Activated CD4-positive, alpha-beta T cell treated with anti-CD3 and anti-CD28 coated beads, Interleukin-2, amount 50 U/mL, for 48 hours (primary cell): ENCODE results near the gene GTF2H2.
"Not testable (repeated sequence)": the region's sequence is repeated elsewhere in the genome, so short reads cannot be mapped to it uniquely, and the experiment has no call there.

ENCODE experiments used
- DNase-seq, 2 experiments: peaks; one replicate each; pipeline ENCODE4 v3.0.0-alpha.2; 2020

Gene GTF2H2

DNA sequence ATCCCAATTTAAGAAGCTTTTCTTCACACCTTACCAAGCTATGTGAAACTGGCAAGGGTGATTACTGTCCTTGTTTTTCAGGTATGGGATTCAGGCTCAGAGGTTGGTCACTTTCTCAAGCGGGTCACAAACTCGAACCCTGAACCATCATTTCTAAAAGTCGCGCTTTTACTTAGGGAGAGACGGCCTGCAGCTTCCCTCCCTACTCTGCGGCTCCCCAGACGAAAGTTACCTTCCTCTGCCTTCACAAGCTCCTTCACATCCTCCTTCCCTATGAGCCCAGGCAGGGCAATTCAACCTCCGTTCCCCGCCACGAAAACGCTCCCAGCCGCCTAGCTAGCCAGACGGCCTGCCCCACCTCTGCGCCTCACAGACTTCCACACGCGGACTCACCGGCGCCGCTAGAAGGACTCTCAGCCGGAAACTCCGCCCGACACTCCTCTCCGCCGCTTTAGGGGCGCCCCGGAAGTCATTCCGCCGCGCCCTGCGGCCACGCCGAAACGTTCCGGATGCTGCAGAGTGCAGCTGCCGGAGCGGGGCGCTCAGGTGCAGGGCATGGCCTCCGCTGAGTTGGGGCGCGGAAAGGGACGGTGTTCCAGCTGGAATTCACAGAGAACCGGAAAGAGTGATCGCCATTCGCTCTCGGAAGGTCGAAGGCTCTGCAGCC lies at the start of gene GTF2H2:
GTF2H2 (minus strand) TSS at position 415 of the 667 bp plus-strand sequence. CDS start 4,913 bp downstream, outside the sequence.
- not testable (repeated sequence) for DNase-seq

DNA sequence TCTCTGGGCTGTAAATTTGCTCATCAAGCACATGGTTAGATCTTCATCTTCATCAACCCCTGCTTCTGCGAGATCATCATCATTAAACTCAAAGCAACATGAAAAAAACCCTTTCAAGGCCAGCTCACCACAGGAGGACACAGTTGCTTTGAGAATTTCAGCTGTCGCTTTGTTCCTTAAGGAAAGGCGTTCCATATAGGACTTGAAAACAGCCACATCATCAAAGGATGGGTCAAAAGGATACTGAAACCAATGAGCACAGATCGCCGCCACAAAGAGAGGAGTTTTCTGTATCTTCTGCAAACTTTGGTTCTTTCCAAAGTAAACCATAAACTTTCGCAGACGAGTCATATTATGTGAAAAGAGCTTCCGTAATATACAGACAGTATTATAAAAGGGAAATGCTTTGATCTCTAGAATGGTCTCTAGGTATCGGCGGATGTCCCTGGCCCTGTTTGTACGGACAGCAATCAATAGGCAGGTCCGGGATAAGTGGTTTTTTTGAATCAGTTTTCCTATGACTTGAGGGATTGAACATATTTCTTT lies 42.3 kb upstream of the GTF2H2 start:
- DNase-seq = not testable (repeated sequence)

GRCh38 chr5:71099996-71100395 lies 32.5 kb upstream of the GTF2H2 start:
- DNase-seq = not testable (repeated sequence)

GRCh38 chr5:71097930-71098203 lies 30.4 kb upstream of the GTF2H2 start:
- not testable (repeated sequence) for DNase-seq

GRCh38 chr5:71097173-71097929 lies 29.9 kb upstream of the GTF2H2 start:
- DNase-seq = not testable (repeated sequence)

DNA sequence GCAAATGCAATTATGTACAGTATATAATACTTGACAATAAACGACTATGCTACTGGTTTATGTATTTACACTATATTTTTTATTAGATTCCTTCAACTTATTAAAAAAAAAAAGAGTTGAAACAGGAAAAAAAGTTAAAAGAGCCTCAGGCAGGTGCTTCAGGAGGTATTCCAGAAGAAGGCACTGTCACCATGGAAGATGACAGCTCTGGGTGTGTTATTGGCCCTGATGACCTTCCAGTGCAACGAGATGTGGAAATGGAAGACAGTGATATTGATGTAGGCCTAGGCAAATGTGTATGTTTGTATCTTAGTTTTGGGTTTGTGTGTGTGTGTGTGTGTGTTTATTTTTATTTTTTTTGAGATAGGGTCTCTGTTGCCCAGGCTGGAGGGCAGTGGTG lies 22.3 kb upstream of the GTF2H2 start:
- not testable (repeated sequence) for DNase-seq

DNA sequence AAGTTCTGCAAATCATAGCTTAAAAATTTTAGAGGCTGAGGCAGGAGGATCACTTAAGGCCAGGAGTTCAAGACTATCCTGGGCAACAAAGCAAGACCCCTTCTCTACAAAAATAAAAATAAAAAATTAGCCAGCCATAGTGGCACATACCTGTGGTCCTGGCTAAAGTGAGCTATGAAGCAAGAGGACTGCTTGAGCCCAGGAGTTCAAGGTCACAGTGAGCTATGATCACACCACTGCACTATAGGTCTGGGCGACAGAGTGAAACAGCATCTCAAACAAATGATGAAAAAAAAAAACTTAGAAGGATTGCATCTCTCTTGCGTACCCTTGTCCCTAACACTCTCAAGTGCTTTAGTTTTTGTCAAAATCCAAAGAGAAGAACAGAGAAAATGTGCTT lies 21.3 kb upstream of the GTF2H2 start:
- not testable (repeated sequence) for DNase-seq

- not testable (repeated sequence) for DNase-seq
These were observed 18.7 kb upstream of the GTF2H2 start for GRCh38 chr5:71086145-71086544.

GRCh38 chr5:71084280-71085063 lies 17.0 kb upstream of the GTF2H2 start:
- DNase-seq = not testable (repeated sequence)

DNA sequence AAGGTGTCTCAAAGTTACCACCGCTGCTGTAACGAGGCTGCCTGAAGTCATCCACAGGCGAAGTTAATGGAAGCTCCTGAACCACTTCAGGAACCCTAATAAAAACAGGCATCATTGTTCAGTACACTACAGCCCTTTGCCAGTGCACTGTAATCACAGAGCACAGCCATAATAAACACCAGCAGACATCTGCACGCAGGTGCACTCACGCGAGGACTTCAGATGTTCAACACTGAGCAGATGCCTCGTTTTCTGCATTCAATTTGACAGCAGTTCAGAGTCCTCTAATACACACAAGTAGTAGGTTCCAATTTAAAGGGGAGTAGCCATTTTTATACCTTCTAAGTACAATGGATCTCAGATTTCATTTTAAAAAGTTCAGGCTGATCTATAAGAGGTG lies 15.4 kb upstream of the GTF2H2 start:
- DNase-seq = not testable (repeated sequence)

DNA sequence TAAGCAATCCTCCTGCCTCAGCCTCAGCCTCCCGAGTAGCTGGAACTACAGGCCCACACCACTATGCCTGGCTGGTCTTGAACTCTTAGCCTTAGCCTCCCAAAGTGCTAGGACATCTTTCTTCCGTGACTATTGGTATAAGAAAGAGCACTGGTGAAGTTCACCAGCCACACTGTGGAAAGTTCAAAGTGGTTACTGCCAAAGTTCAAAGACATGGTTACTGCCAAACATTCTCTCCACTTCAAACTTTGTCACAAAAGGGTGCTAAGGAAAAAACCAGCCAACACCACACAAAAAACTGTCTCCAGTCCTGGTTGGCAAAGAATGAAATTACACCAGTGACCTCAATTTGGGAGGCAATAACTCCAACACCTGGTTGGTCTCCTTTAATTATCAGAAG lies 14.9 kb upstream of the GTF2H2 start:
- not testable (repeated sequence) for DNase-seq

- not testable (repeated sequence) for DNase-seq
These were observed 6.2 kb downstream of the GTF2H2 start for GRCh38 chr5:71061322-71061721.

DNA sequence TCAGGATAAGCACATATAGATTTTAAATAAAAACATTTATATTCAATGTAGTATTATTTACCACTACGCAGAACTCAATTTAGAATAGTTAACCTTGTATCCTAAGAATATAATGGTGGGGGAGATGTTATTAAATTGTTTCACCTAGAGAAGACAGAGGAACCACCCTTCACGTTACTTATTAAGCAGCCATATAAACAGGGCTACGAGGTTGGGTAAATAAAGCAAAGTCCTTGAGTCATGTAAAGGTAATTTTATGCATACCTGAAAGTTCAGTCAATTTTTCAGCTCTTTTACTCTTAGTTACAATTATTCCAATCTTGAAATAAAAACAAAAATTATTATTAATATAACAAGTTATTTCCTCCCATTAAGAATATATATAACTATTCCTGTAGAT lies 8.1 kb downstream of the GTF2H2 start:
- DNase-seq = not testable (repeated sequence)

DNA sequence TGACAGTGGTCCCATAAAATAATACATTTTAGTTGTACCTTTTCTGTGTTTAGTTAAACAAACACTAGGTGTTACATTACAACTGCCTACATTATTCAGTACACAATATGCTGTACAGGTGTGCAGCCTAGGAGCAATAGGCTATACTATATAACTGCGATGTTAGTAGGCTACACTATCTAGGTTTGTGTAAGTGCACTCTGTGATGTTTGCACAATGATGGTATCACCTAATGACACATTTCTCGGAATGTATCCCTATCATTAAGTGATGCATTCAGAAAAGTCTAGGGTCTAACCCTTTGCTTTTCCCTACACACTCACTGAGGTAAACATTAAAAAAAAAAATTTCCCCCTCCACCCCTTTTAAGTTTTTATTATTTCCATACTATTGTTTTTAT lies 22.7 kb downstream of the GTF2H2 start:
- DNase-seq = not testable (repeated sequence)

DNA sequence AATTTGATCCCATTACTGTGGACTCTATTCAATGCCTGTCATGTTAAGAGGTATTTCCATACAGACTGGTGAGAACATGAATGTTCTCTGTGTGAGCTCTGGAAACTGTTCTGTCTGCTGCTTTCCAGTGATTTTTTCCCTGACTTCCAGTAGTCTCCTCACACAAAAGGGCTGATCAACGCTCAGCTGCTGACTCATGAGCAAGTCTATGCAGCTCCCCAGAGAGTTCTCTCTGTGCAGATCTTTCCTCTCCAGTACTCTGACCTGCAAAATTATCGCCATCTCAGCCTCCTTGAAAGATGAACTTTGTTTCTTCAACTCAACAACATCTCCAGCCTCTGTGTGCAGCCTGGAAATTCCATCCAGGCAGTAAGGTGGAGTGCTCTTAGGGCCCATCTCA lies 23.3 kb downstream of the GTF2H2 start:
- DNase-seq = not testable (repeated sequence)

- not testable (repeated sequence) for DNase-seq
These were observed 36.3 kb downstream of the GTF2H2 start for GRCh38 chr5:71031046-71031776.

DNA sequence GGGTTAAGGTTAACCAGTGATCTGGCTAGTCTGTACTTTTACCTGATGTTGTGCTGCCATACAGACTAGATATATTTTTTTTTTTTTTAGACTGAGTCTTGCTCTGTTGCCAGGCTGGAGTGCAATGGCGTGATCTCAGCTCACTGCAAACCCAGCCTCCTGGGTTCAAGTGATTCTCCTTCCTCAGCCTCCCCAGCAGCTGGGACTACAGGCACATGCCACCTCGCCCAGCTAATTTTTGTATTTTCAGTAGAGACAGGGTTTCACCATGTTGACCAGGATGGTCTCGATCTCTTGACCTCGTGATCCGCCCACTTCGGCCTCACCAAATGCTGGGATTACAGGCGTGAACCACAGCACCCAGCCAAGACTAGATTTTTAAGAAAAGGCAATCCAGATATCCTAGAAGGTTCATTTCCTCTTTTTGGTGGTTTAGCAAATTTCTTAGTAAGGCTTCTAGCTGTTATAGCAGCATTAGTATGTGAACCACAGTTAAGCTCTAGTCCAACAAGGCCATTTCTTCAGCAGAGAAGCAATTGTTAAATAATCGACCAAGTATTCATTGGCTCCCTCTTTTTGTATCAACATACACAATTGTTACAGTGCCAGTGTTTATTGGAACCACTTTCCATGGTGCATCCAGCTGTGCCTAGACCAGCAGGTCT lies 42.1 kb downstream of the GTF2H2 start, which contains the start of gene NAIP:
NAIP (minus strand) TSS at position 51 of the 665 bp plus-strand sequence. CDS start 12,424 bp downstream, outside the sequence.
- not testable (repeated sequence) for DNase-seq

DNA sequence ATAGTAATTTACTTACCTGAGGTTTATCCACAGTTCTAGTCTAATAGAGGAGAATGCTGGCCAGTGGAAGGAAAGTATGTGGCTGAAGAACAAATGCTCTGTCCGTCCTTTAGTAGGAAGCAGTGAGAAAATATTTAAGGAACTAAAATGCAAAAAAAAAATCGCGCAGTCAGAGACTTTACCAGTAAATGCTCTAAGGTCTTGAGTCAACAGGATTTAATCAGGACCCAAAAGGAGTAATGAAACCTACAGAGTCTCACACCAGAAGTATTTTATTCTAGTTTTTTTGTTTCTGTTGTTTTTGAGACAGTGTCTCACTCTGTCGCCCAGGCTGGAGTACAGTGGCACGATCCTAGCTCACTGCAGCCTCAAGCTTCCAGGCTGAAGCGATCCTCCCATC lies 46.8 kb downstream of the GTF2H2 start:
- not testable (repeated sequence) for DNase-seq

DNA sequence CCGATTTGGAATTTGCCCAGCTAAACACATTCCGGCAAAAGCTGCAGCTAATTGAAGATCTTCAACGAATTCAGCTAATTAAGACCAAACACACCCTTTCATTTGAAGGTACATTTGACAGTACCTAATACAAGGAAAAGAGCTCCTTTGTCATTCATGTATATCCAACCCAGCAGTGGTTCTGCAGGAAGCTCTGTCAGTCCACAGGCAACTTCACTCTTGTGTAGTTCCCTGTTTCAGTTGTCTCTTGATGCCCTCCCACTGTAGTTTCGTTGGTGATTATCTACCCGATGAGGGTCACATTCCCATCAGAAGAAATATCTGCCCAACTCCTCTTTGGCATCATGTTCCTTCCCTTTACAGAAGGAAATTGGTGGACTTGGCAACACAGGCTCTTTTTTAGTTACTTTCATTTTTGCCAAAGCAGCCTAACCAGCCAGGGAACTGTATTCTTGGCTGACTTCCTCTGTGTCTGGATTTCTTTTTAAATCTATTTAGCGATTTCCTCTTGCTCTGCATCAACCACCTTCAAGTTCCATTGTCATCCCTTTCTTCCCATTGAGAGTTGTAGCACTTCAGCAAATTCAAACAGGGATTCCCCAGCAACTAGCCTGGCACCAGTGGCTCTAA lies 49.0 kb downstream of the GTF2H2 start:
- DNase-seq = not testable (repeated sequence)

GRCh38 chr5:71014176-71014575 lies 53.3 kb downstream of the GTF2H2 start:
- DNase-seq = no peak

DNA sequence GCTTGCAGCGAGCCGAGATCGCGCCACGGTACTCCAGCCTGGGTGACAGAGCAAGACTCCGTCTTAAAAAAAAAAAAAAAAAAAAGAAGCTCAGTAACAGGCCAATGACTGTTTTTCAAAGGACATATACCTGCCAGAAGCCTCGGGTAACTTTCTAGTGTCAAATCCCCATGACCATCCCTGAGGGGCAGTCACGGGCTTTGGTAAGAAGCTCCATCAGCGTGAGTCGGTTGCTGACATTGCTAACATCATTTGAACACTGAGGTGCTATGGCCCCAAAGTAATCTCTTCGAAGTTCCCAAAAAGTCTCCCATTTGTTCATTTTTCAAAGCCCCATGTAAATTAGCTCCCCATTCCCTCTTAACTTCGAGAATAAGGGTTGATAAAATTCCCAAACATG lies 53.9 kb downstream of the GTF2H2 start:
- DNase-seq = no peak
